Astrocyte (in vitro differentiated cells and primary cell): ENCODE results near the gene ZNF45. TPM values are rescaled to one million over a fixed set of nuclear protein-coding genes. Genes with fewer than 3 reads are reported as not detected.
"Not testable (repeated sequence)": the region's sequence is repeated elsewhere in the genome, so short reads cannot be mapped to it uniquely, and the experiment has no call there.

Source experiments
- DNase-seq: peaks from one replicate; pipeline ENCODE4 v3.0.0-alpha.2; 2010; ENCODE audit warnings: low read depth
- FAIRE-seq: peaks from 2 replicates; lab custom pipeline; 2011; peaks lifted over from hg19 to GRCh38; lab: Jason Lieb, UNC
- H2AFZ ChIP-seq: 2 replicates; pipeline ENCODE4 v1.6.0; 2012; ENCODE audit warnings: low read depth, low read length, inconsistent platforms
- H3K27ac ChIP-seq: 2 replicates; pipeline ENCODE4 v1.5.1; 2011; ENCODE audit warnings: low read depth, low read length, inconsistent platforms
- H3K27me3 ChIP-seq: 2 replicates; pipeline ENCODE4 v1.6.0; 2011; ENCODE audit warnings: low read length, inconsistent platforms; ENCODE audit not compliant: insufficient read depth
- H3K36me3 ChIP-seq: 2 replicates; pipeline ENCODE4 v1.5.1; 2011; ENCODE audit warnings: low read length, inconsistent platforms; ENCODE audit not compliant: insufficient read depth
- H3K4me1 ChIP-seq: 2 replicates; pipeline ENCODE4 v1.5.1; 2011; ENCODE audit warnings: low read length, inconsistent platforms; ENCODE audit not compliant: insufficient read depth
- H3K4me2 ChIP-seq: 2 replicates; pipeline ENCODE4 v1.6.0; 2012; ENCODE audit warnings: low read length, inconsistent platforms
- H3K4me3 ChIP-seq: 2 replicates; pipeline ENCODE4 v1.5.1; 2011; ENCODE audit warnings: low read depth, mild to moderate bottlenecking, low read length, inconsistent platforms; ENCODE audit not compliant: insufficient read depth
- H3K79me2 ChIP-seq: 2 replicates; pipeline ENCODE4 v1.6.0; 2012; ENCODE audit warnings: mild to moderate bottlenecking, low read length, inconsistent platforms; ENCODE audit not compliant: insufficient read depth
- H3K9ac ChIP-seq: 2 replicates; pipeline ENCODE4 v1.6.0; 2012; ENCODE audit warnings: mild to moderate bottlenecking, low read length, inconsistent platforms
- H3K9me3 ChIP-seq: 2 replicates; pipeline ENCODE4 v1.5.1; 2012; ENCODE audit warnings: low read depth, mild to moderate bottlenecking, low read length, inconsistent platforms; ENCODE audit not compliant: insufficient read depth
- H4K20me1 ChIP-seq: 2 replicates; pipeline ENCODE4 v1.6.0; 2012; ENCODE audit warnings: low read length, inconsistent platforms; ENCODE audit not compliant: insufficient read depth
- H3K27ac Mint-ChIP-seq: one replicate; pipeline ENCODE4 v1.8.0; 2021; ENCODE audit warnings: mild to moderate bottlenecking, mixed read lengths; ENCODE audit not compliant: unreplicated experiment
- H3K27me3 Mint-ChIP-seq: one replicate; pipeline ENCODE4 v1.8.0; 2021; ENCODE audit warnings: low read depth, mixed read lengths; ENCODE audit not compliant: unreplicated experiment
- H3K36me3 Mint-ChIP-seq: one replicate; pipeline ENCODE4 v1.8.0; 2021; ENCODE audit warnings: low read depth, mixed read lengths; ENCODE audit not compliant: unreplicated experiment
- H3K4me1 Mint-ChIP-seq: one replicate; pipeline ENCODE4 v1.8.0; 2021; ENCODE audit warnings: low read depth, mixed read lengths; ENCODE audit not compliant: unreplicated experiment
- H3K4me3 Mint-ChIP-seq: one replicate; pipeline ENCODE4 v1.8.0; 2021; ENCODE audit warnings: mild to moderate bottlenecking, moderate library complexity, mixed read lengths; ENCODE audit not compliant: unreplicated experiment
- H3K9me3 Mint-ChIP-seq: one replicate; pipeline ENCODE4 v1.8.0; 2021; ENCODE audit warnings: mild to moderate bottlenecking, mixed read lengths; ENCODE audit not compliant: unreplicated experiment
- EZH2 ChIP-seq: IDR thresholded peaks from 2 replicates; pipeline ENCODE4 v1.6.1; 2012; ENCODE audit warnings: mild to moderate bottlenecking, low read length, inconsistent platforms; ENCODE audit not compliant: insufficient read depth
- total RNA-seq: library from RNA; stranded (reverse); gene quantifications from 2 replicates; pipeline ENCODE4 v1.2.1, GENCODE V29; 2021
- TF ChIP-seq, protein P1 (sequence below): IDR thresholded peaks from 2 replicates; pipeline ENCODE4 v1.5.1; 2011; ENCODE audit warnings: low read depth, mild to moderate bottlenecking, inconsistent platforms, low read length, moderate library complexity; ENCODE audit not compliant: insufficient read depth

ZNF45 gene
- total RNA-seq, 1 donor from 2014 or later: 15.8 TPM

DNA sequence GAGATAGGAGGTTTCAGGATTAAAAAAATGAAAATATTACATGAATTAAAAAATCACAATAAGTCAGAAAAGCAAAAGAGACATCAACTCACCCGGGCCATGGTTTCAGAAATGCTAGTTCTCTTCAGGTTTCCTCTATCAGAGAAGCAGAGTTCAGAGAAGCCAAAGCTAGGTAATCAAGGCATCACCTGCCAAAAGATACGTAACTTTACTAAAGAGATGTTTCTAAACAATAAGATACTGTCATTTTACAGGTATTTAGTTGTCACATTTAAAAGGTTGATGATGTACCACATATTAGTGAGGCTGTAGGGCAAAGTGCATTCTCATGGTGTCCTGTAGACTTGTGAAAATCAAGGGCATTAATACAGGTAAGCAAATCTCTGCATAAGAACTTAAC lies 51.2 kb downstream of the ZNF45 start, which contains the start of gene ZNF404:
Gene ZNF404 (minus strand): TSS at position 101 of the 400 bp plus-strand sequence.
- no peak for TF ChIP-seq EZH2
- TF ChIP-seq, protein P1, sequence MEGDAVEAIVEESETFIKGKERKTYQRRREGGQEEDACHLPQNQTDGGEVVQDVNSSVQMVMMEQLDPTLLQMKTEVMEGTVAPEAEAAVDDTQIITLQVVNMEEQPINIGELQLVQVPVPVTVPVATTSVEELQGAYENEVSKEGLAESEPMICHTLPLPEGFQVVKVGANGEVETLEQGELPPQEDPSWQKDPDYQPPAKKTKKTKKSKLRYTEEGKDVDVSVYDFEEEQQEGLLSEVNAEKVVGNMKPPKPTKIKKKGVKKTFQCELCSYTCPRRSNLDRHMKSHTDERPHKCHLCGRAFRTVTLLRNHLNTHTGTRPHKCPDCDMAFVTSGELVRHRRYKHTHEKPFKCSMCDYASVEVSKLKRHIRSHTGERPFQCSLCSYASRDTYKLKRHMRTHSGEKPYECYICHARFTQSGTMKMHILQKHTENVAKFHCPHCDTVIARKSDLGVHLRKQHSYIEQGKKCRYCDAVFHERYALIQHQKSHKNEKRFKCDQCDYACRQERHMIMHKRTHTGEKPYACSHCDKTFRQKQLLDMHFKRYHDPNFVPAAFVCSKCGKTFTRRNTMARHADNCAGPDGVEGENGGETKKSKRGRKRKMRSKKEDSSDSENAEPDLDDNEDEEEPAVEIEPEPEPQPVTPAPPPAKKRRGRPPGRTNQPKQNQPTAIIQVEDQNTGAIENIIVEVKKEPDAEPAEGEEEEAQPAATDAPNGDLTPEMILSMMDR: no peak
- Histone ChIP-seq H3K27ac (no peak within 1 kb of the TSS), H2AFZ (no peak within 1 kb of the TSS), H3K36me3 (no peaks in the 10 kb centered on the region), H3K4me1 (no peaks in the 10 kb centered on the region), H3K27me3 (no peaks in the 10 kb centered on the region), H3K9ac (no peak within 1 kb of the TSS), H4K20me1 (no peaks in the 10 kb centered on the region), H3K4me3 (no peak within 1 kb of the TSS), H3K4me2 (no peak within 1 kb of the TSS), H3K9me3 (peaks cover 6% of the 10 kb centered on the region), H3K79me2 (no peaks in the 10 kb centered on the region)
- H3K4me3 Mint-ChIP-seq: no peak within 1 kb of the TSS
- FAIRE-seq (no peak), DNase-seq (no peak)
- H3K9me3 Mint-ChIP-seq: peaks cover 42% of the 10 kb centered on the region
- peaks cover 20% of the 10 kb centered on the region for H3K36me3 Mint-ChIP-seq
- no peaks in the 10 kb centered on the region for H3K4me1 Mint-ChIP-seq
- no peaks in the 10 kb centered on the region for H3K27me3 Mint-ChIP-seq
- no peak within 1 kb of the TSS for H3K27ac Mint-ChIP-seq

DNA sequence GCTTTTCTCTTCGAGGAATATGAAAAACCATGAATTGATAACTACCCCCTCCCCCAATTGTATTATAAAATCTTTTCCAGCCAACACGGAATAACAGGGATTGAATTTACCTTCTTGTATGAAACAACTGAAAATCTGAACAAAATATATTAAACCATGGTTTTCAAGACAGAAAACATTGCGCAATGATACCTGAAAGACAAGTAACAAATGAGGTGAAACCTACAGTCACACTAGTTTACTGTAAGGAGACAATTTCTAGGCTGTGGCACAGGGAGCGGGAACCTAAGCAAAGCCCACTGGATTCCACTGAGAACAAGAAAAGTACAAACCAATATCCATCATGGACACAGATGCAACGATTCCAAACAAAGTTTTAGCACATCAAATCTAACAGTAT lies 54.6 kb downstream of the ZNF45 start:
- FAIRE-seq: no peak
- H3K9me3 Mint-ChIP-seq: peaks cover 51% of the 10 kb centered on the region
- no peaks in the 10 kb centered on the region for H3K4me1 ChIP-seq
- H2AFZ ChIP-seq: no peak overlapping the region
- H3K4me3 Mint-ChIP-seq: no peak overlapping the region
- H3K79me2 ChIP-seq: no peaks in the 10 kb centered on the region
- H3K27me3 Mint-ChIP-seq: no peaks in the 10 kb centered on the region
- no peaks in the 10 kb centered on the region for H4K20me1 ChIP-seq
- H3K27ac ChIP-seq: no peak overlapping the region
- no peak overlapping the region for H3K9ac ChIP-seq
- H3K9me3 ChIP-seq: peaks cover 12% of the 10 kb centered on the region
- H3K4me3 ChIP-seq: no peak overlapping the region
- H3K4me2 ChIP-seq: no peak overlapping the region
- TF ChIP-seq, protein P1: no peak
- TF ChIP-seq EZH2: no peak
- H3K36me3 Mint-ChIP-seq: peaks cover 32% of the 10 kb centered on the region
- no peaks in the 10 kb centered on the region for H3K27me3 ChIP-seq
- no peak overlapping the region for H3K27ac Mint-ChIP-seq
- no peak for DNase-seq
- no peaks in the 10 kb centered on the region for H3K36me3 ChIP-seq
- H3K4me1 Mint-ChIP-seq: no peaks in the 10 kb centered on the region

DNA sequence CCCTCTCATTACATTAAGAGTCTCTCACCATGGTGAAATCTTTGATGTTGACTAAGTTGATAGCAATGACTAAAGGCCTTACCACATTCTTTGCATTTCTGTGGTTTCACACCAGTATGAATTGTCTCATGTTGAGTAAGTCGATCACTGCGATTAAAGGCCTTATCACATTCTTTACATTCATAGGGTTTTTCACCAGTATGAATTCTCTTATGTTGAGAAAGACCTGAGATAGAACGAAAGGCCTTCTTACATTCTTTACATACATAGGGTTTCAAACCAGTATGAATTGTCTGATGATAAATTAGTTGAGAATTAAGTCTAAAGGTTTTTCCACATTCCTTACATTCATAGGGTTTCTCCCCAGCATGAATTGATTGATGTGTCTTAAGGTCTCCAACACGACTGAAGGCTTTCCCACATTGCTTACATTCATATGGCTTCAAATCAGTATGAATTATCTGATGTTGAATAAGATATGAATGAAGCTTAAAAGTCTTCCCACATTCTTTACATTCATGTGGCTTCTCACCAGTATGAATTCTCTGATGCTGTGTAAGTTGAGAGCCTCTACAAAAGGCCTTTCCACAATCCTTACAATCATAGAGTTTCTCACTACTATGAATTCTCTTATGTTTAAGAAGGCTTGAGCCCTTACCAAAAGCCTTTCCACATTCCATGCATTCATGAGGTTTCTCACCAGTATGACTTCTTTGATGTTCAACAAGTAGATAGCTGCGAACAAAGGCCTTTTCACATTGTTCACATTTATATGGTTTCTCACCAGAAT lies 62.3 kb downstream of the ZNF45 start:
- FAIRE-seq: no peak
- Histone ChIP-seq H3K36me3 (no peaks in the 10 kb centered on the region), H3K4me1 (no peaks in the 10 kb centered on the region), H3K79me2 (no peaks in the 10 kb centered on the region), H3K27me3 (no peaks in the 10 kb centered on the region), H4K20me1 (no peaks in the 10 kb centered on the region), H3K4me2 (no peak overlapping the region), H2AFZ (no peak overlapping the region), H3K4me3 (no peak overlapping the region), H3K27ac (no peak overlapping the region), H3K9me3 (peaks cover 33% of the 10 kb centered on the region), H3K9ac (no peak overlapping the region)
- TF ChIP-seq, protein P1: no peak
- TF ChIP-seq EZH2: no peak
- Mint-ChIP-seq H3K4me1 (no peaks in the 10 kb centered on the region), H3K9me3 (peaks cover 53% of the 10 kb centered on the region), H3K36me3 (peaks cover 34% of the 10 kb centered on the region), H3K27ac (no peak overlapping the region), H3K4me3 (no peak overlapping the region), H3K27me3 (no peaks in the 10 kb centered on the region)
- peak; percentile 7 for DNase-seq

DNA sequence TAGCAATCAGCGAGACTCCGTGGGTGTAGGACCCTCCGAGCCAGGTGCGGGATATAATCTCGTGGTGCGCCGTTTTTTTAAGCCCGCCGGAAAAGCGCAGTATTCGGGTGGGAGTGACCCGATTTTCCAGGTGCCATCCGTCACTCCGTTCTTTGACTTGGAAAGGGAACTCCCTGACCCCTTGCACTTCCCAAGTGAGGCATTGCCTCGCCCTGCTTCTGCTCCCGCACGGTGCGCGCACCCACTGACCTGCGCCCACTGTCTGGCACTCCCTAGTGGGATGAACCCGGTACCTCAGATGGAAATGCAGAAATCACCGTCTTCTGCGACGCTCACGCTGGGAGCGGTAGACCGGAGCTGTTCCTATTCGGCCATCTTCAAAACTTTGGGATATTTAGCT lies 68.2 kb downstream of the ZNF45 start:
- FAIRE-seq, H3K4me3 Mint-ChIP-seq: not testable (repeated sequence)
- H3K9me3 Mint-ChIP-seq: peaks cover 33% of the 10 kb centered on the region

More for the DNA sequence above, 68.2 kb downstream of the ZNF45 start:
- H3K79me2 ChIP-seq, H3K27ac Mint-ChIP-seq, H2AFZ ChIP-seq, H3K4me3 ChIP-seq, H3K27ac ChIP-seq, H3K27me3 Mint-ChIP-seq, DNase-seq, H3K4me1 Mint-ChIP-seq, H4K20me1 ChIP-seq, H3K4me2 ChIP-seq, H3K9ac ChIP-seq, H3K27me3 ChIP-seq, H3K4me1 ChIP-seq, H3K36me3 ChIP-seq: not testable (repeated sequence)
- peaks cover 14% of the 10 kb centered on the region for H3K36me3 Mint-ChIP-seq
- peaks cover 14% of the 10 kb centered on the region for H3K9me3 ChIP-seq
